Neural cell (in vitro differentiated cells): ENCODE measurements around the gene DLEU7.

Source experiments
- CTCF ChIP-seq: fragments of 450-650 bp; IDR thresholded peaks from 2 replicates; pipeline ENCODE4 v1.5.1; 2014; ENCODE audit warnings: antibody characterized with exemption, mild to moderate bottlenecking, moderate library complexity; ENCODE audit not compliant: poor library complexity, severe bottlenecking
- EP300 ChIP-seq: fragments of 450-650 bp; conservative IDR thresholded peaks from 2 replicates; pipeline ENCODE4 v1.6.1; 2014; ENCODE audit warnings: antibody characterized with exemption, mild to moderate bottlenecking, moderate library complexity; ENCODE audit not compliant: poor library complexity, severe bottlenecking
- EZH2 ChIP-seq: fragments of 200-600, 300-800 bp; shearing (Covaris generic), sonication (generic); IDR thresholded peaks from 2 replicates; pipeline ENCODE4 v1.6.1; 2014; ENCODE audit warnings: antibody characterized with exemption, low read length, borderline replicate concordance, mild to moderate bottlenecking; ENCODE audit not compliant: insufficient read depth, poor library complexity, severe bottlenecking
- MXI1 ChIP-seq: fragments of 450-650 bp; conservative IDR thresholded peaks from 2 replicates; pipeline ENCODE4 v1.6.1; 2014; ENCODE audit warnings: antibody characterized with exemption, mild to moderate bottlenecking; ENCODE audit not compliant: poor library complexity, severe bottlenecking
- POLR2AphosphoS5 ChIP-seq: IDR thresholded peaks from 2 replicates; pipeline ENCODE4 v1.6.1; 2012
- RAD21 ChIP-seq: fragments of 450-650 bp; conservative IDR thresholded peaks from 2 replicates; pipeline ENCODE4 v1.6.1; 2014; ENCODE audit warnings: antibody characterized with exemption, mild to moderate bottlenecking, moderate library complexity
- REST ChIP-seq: IDR thresholded peaks from 2 replicates; pipeline ENCODE4 v1.6.1; 2012; ENCODE audit warnings: borderline replicate concordance
- SMC3 ChIP-seq: fragments of 450-650 bp; conservative IDR thresholded peaks from 2 replicates; pipeline ENCODE4 v1.6.1; 2014; ENCODE audit warnings: antibody characterized with exemption, mild to moderate bottlenecking, moderate library complexity; ENCODE audit not compliant: poor library complexity
- TAF1 ChIP-seq: IDR thresholded peaks from 2 replicates; pipeline ENCODE4 v1.6.1; 2012; ENCODE audit warnings: low read depth

GRCh38 chr13:50844084-50844875 is 788 bp upstream of the DLEU7 start:
- TF ChIP-seq CTCF = no peak
- TF ChIP-seq POLR2AphosphoS5 = no peak
- TF ChIP-seq EZH2 = no peak
- no peak for TF ChIP-seq REST
- no peak for TF ChIP-seq TAF1
- TF ChIP-seq EP300 = no peak
- TF ChIP-seq SMC3 = no peak
- no peak for TF ChIP-seq RAD21
- TF ChIP-seq MXI1 = no peak
